Measurements from ENCODE around the gene SRSF8. TPM values are rescaled to one million over a fixed set of nuclear protein-coding genes. Genes with fewer than 3 reads are reported as not detected.

The SRSF8 gene
- total RNA-seq, 2 donors from 2014 or later: 59.1 to 76.5 TPM

DNA sequence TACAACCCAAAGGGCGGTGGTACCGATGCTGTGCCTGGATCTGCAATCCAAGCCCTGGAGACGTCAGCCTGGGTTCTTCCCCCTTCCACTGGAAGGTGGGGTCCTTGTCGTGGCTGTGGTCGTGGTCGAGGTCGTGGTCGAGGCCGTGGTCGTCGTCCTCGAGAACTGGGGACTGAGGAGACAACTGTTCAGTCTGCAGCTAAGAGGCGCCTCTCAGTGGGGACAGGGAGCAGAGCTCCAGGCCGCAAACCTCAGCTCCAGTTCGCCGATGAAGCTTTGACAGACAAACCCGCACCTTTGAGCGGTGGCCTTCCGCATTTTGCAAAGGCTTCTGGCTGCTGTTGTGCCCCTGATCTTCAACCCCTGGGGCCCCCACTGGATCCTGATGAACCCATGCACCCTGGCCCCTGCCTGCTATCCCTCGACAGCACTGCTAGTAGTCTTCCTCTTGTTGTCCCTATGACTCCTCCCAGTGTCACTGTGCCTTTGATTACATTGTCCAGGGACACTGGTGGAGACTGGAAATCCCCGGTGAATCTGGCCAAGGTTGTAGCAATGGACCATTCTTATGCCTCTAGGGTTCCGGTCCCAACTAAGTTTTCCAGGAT lies 16.0 kb upstream of the SRSF8 start:
- H3K9me3 ChIP-seq (ENCODE audit: control insufficient read depth, low read length, poor library complexity, severe bottlenecking): no peaks in the 10 kb centered on the region
- no peaks in the 10 kb centered on the region for H3K4me1 Mint-ChIP-seq
- ATAC-seq: no peak
- H3K4me3 Mint-ChIP-seq: no peak overlapping the region
- peaks cover 4% of the 10 kb centered on the region for H3K36me3 Mint-ChIP-seq (ENCODE audit: low read depth)
- H3K27me3 Mint-ChIP-seq: peaks cover 67% of the 10 kb centered on the region
- DNase-seq: no peak
- H3K27ac Mint-ChIP-seq: no peak overlapping the region

DNA sequence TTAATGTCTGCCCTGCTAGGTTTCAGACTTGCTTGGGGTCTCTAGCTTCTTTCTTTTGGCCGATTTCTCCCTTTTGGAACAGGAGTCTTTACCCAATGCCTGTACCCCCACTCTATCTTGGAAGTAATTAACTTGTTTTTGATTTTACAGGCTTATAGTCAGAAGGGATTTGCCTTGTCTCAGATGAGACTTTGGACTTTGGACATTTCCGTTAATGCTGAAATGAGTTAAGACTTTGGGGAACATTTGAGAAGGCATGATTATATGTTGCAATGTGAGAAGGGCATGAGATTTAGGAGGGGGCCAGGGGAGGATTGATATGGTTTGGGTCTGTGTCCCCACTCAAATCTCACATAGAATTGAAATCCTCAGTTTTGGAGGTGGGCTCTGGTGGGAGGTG lies 12.4 kb upstream of the SRSF8 start:
- Mint-ChIP-seq H3K27ac (no peak overlapping the region), H3K4me1 (no peaks in the 10 kb centered on the region), H3K4me3 (no peak overlapping the region), H3K27me3 (peaks cover 61% of the 10 kb centered on the region), H3K36me3 (ENCODE audit: low read depth) (peaks cover 4% of the 10 kb centered on the region)
- no peak for DNase-seq
- no peaks in the 10 kb centered on the region for H3K9me3 ChIP-seq (ENCODE audit: control insufficient read depth, low read length, poor library complexity, severe bottlenecking)
- no peak for ATAC-seq

- Mint-ChIP-seq H3K4me1 (no peaks in the 10 kb centered on the region), H3K27me3 (peaks cover 58% of the 10 kb centered on the region), H3K27ac (no peak overlapping the region), H3K4me3 (no peak overlapping the region), H3K36me3 (ENCODE audit: low read depth) (peaks cover 4% of the 10 kb centered on the region)
- no peaks in the 10 kb centered on the region for H3K9me3 ChIP-seq (ENCODE audit: control insufficient read depth, low read length, poor library complexity, severe bottlenecking)
- no peak for DNase-seq
- ATAC-seq: no peak
Measured at GRCh38 chr11:95055283-95055897, 11.3 kb upstream of the SRSF8 start.

DNA sequence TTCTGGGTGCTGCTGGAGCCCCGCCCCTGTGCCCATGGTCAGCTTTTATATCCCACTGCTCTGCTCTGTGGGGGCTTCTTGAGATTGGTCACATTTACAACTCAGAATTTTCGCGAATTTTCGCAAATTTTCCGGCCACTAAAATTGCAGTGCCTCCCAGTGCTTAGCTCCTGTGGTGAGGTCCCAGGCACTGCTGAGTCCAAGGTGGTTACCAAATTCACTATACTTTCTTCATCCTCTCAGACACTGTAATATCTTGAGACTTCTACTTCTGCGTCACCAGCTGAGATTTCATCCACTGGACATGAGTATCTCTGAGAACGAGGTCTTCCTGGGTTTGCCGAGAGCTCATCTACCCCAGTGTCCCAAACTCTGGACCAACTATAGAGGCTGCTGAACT lies 8.8 kb upstream of the SRSF8 start:
- no peak for ATAC-seq
- no peaks in the 10 kb centered on the region for H3K4me1 Mint-ChIP-seq
- H3K27me3 Mint-ChIP-seq: peaks cover 61% of the 10 kb centered on the region
- no peak overlapping the region for H3K27ac Mint-ChIP-seq
- H3K36me3 Mint-ChIP-seq (ENCODE audit: low read depth): peaks cover under 1% of the 10 kb centered on the region
- H3K4me3 Mint-ChIP-seq: no peak overlapping the region
- H3K9me3 ChIP-seq (ENCODE audit: control insufficient read depth, low read length, poor library complexity, severe bottlenecking): no peaks in the 10 kb centered on the region
- DNase-seq: no peak

- no peaks in the 10 kb centered on the region for H3K36me3 Mint-ChIP-seq (ENCODE audit: low read depth)
- H3K9me3 ChIP-seq (ENCODE audit: control insufficient read depth, low read length, poor library complexity, severe bottlenecking): no peaks in the 10 kb centered on the region
- ATAC-seq: no peak
- DNase-seq: no peak
- peaks cover 55% of the 10 kb centered on the region for H3K27me3 Mint-ChIP-seq
- no peak overlapping the region for H3K27ac Mint-ChIP-seq
- no peaks in the 10 kb centered on the region for H3K4me1 Mint-ChIP-seq
- H3K4me3 Mint-ChIP-seq: no peak overlapping the region
Measured at GRCh38 chr11:95058621-95059020, 8.1 kb upstream of the SRSF8 start.

- H3K4me3 Mint-ChIP-seq: no peak overlapping the region
- H3K4me1 Mint-ChIP-seq: no peaks in the 10 kb centered on the region
- H3K27me3 Mint-ChIP-seq: peaks cover 51% of the 10 kb centered on the region
- H3K27ac Mint-ChIP-seq: no peak overlapping the region
- H3K9me3 ChIP-seq (ENCODE audit: control insufficient read depth, low read length, poor library complexity, severe bottlenecking): no peaks in the 10 kb centered on the region
- H3K36me3 Mint-ChIP-seq (ENCODE audit: low read depth): no peaks in the 10 kb centered on the region
- ATAC-seq (no peak), DNase-seq (no peak)
Measured at GRCh38 chr11:95059046-95059445, 7.7 kb upstream of the SRSF8 start.

GRCh38 chr11:95065336-95065735 lies 1.4 kb upstream of the SRSF8 start:
- H3K4me3 Mint-ChIP-seq: no peak overlapping the region
- peaks cover 16% of the 10 kb centered on the region for H3K27me3 Mint-ChIP-seq
- no peak for DNase-seq
- no peaks in the 10 kb centered on the region for H3K9me3 ChIP-seq (ENCODE audit: control insufficient read depth, low read length, poor library complexity, severe bottlenecking)
- peaks cover 5% of the 10 kb centered on the region for H3K36me3 Mint-ChIP-seq (ENCODE audit: low read depth)
- peaks cover 13% of the 10 kb centered on the region for H3K4me1 Mint-ChIP-seq
- no peak overlapping the region for H3K27ac Mint-ChIP-seq
- no peak for ATAC-seq

DNA sequence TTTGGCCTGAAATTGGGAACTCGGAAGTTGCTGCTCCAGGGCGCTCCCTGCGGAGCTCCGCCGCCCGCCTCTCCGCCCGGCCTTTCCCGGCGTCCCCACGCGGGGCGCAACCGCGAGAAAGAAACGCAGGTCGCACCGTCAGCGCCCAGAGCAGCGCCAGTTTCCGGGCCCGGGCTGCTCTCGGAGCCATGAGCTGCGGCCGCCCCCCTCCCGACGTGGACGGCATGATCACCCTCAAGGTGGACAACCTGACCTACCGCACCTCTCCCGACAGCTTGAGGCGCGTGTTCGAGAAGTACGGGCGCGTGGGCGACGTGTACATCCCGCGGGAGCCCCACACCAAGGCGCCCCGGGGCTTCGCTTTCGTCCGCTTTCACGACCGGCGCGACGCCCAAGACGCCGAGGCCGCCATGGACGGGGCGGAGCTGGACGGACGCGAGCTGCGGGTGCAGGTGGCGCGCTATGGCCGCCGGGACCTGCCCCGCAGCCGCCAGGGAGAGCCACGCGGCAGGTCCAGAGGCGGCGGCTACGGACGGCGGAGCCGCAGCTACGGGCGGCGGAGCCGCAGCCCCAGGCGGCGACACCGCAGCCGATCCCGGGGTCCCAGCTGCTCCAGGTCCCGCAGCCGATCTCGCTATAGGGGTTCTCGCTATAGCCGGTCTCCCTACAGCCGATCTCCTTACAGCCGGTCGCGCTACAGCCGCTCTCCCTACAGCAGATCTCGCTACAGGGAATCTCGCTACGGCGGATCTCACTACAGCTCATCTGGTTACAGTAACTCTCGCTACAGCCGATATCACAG lies 521 bp downstream of the SRSF8 start:
- Mint-ChIP-seq H3K4me1 (peaks cover 21% of the 10 kb centered on the region), H3K4me3 (peak overlapping the region; percentile 99)
- peak; percentile 74 for ATAC-seq

GRCh38 chr11:95067841-95068219 lies 1.1 kb downstream of the SRSF8 start:
- Mint-ChIP-seq H3K4me1 (peaks cover 25% of the 10 kb centered on the region), H3K27me3 (peaks cover 2% of the 10 kb centered on the region), H3K27ac (peak overlapping the region; percentile 98), H3K4me3 (peak overlapping the region; percentile 99), H3K36me3 (ENCODE audit: low read depth) (peaks cover 5% of the 10 kb centered on the region)
- ATAC-seq (no peak), DNase-seq (peak in 1 of 3 donors; percentile 27)
- no peaks in the 10 kb centered on the region for H3K9me3 ChIP-seq (ENCODE audit: control insufficient read depth, low read length, poor library complexity, severe bottlenecking)

More for the DNA sequence above, 521 bp downstream of the SRSF8 start:
- H3K36me3 Mint-ChIP-seq (ENCODE audit: low read depth): peaks cover 5% of the 10 kb centered on the region
- no peaks in the 10 kb centered on the region for H3K9me3 ChIP-seq (ENCODE audit: control insufficient read depth, low read length, poor library complexity, severe bottlenecking)
- peaks cover 8% of the 10 kb centered on the region for H3K27me3 Mint-ChIP-seq
- DNase-seq: peak; percentile 59 to 66 (median 61)
- H3K27ac Mint-ChIP-seq: peak overlapping the region; percentile 98

DNA sequence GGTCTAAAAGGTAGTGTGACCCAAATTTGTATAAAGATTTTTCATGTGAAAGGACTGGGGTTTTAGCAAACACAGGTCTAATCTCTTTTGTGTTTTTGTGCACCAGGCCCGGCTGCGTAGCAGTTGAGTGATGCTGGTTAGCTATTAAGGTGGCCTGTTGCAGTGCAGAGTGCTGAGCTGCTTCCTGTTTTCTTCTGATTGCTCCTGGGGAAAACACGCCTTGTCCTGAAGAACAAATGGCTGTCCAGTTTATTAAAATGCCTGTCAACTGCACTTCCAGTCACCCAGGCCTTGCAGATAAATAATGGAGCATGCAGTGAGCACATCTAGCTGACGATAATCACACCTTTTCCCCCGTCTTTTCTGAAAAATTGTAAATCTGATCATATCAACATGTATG lies 1.8 kb downstream of the SRSF8 start:
- ATAC-seq: peak; percentile 73
- H3K27ac Mint-ChIP-seq: peak overlapping the region; percentile 98
- H3K4me1 Mint-ChIP-seq: peaks cover 27% of the 10 kb centered on the region
- H3K4me3 Mint-ChIP-seq: peak overlapping the region; percentile 99
- no peaks in the 10 kb centered on the region for H3K27me3 Mint-ChIP-seq
- peaks cover 5% of the 10 kb centered on the region for H3K36me3 Mint-ChIP-seq (ENCODE audit: low read depth)
- H3K9me3 ChIP-seq (ENCODE audit: control insufficient read depth, low read length, poor library complexity, severe bottlenecking): no peaks in the 10 kb centered on the region
- peak; percentile 27 to 50 (median 42) for DNase-seq

DNA sequence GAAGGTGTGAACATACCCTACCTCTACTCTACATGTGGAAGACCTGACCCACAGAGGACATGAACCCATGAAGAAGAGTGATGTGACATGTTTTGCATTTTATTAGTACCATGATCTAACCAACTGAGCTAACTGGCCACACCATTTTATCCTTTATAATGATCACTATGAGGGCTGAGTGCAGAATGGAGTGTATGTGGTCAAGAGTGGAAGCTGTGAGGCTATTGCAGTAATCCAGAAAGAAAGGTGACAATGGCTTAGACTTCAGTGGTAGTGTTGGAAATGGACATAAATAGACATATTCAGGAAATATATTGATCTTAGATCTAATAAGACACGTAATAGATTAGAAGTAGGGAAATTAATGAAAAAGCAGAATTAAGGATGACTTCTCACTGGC lies 3.8 kb downstream of the SRSF8 start:
- Mint-ChIP-seq H3K27me3 (no peaks in the 10 kb centered on the region), H3K4me1 (peaks cover 29% of the 10 kb centered on the region), H3K27ac (peak overlapping the region; percentile 98), H3K4me3 (peak overlapping the region; percentile 74), H3K36me3 (ENCODE audit: low read depth) (peaks cover 5% of the 10 kb centered on the region)
- H3K9me3 ChIP-seq (ENCODE audit: control insufficient read depth, low read length, poor library complexity, severe bottlenecking): no peaks in the 10 kb centered on the region
- ATAC-seq (no peak), DNase-seq (no peak)

DNA sequence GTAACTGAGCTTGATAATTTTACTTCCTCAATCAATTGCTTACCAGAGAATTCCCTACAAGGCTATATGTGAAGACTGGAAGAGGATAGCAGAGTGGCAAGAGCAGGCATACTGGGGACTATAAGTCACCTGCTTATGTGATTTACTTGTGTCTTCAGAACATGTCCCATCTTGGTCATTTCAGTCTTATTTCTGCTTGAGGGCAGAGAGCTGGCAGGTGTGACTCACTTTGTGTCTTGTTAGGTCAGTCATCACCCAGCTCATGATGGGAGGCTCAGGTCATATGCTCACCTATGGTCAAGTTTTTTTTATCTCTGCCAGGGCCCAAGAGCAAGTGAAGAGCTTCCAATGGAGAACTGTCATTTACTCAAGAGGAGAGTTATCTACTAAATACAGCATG lies 6.2 kb downstream of the SRSF8 start:
- Mint-ChIP-seq H3K36me3 (ENCODE audit: low read depth) (peaks cover 3% of the 10 kb centered on the region), H3K27me3 (peaks cover under 1% of the 10 kb centered on the region)
- no peak for ATAC-seq

GRCh38 chr11:95074792-95075563 lies 8.3 kb downstream of the SRSF8 start:
- Mint-ChIP-seq H3K27me3 (peaks cover 10% of the 10 kb centered on the region), H3K36me3 (ENCODE audit: low read depth) (no peaks in the 10 kb centered on the region), H3K4me1 (peaks cover 24% of the 10 kb centered on the region), H3K27ac (no peak overlapping the region), H3K4me3 (no peak overlapping the region)
- DNase-seq (no peak), ATAC-seq (no peak)
- no peaks in the 10 kb centered on the region for H3K9me3 ChIP-seq (ENCODE audit: control insufficient read depth, low read length, poor library complexity, severe bottlenecking)

More for the DNA sequence above, 6.2 kb downstream of the SRSF8 start:
- no peaks in the 10 kb centered on the region for H3K9me3 ChIP-seq (ENCODE audit: control insufficient read depth, low read length, poor library complexity, severe bottlenecking)
- no peak for DNase-seq
- peaks cover 31% of the 10 kb centered on the region for H3K4me1 Mint-ChIP-seq
- no peak overlapping the region for H3K27ac Mint-ChIP-seq
- no peak overlapping the region for H3K4me3 Mint-ChIP-seq

All from T-helper 17 cell (primary cell).